ENCODE measurements around the gene NEK6. TPM values are rescaled to one million over a fixed set of nuclear protein-coding genes. Genes with fewer than 3 reads are reported as not detected.

The NEK6 gene
- total and polyA plus RNA-seq, 5 donors from 2014 or later: 3.5 to 17.0 (median 3.7) TPM

DNA sequence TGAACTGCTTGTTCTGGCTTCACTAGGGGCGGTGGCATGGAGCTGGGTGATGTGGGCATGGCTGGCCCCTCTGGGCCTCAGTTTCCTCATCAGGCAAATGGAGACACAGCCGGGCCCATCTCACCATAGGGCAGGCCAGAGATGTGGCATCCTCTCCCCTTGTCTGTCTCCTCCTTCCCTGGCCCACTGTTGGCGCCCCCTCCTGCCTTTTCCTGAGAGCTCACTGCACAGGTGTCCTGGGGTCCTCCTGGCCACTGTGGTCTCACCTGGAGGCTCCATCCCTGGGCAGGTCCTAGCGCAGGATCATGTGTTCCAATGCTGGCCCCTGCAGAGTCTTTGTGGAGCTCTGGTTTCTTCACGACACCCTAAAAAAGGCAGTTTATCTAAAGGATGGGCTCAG lies 53.5 kb downstream of the NEK6 start:
- no peaks in the 10 kb centered on the region for H3K36me3 ChIP-seq (ENCODE audit: control insufficient read depth, insufficient read depth, low read length)
- no peaks in the 10 kb centered on the region for H3K27me3 ChIP-seq (ENCODE audit: control insufficient read depth, insufficient read depth, low read length)
- no peak for ATAC-seq (ENCODE audit: low read depth in 2 of 2)
- DNase-seq: no peak
- Mint-ChIP-seq H3K27ac (no peak overlapping the region), H3K27me3 (no peaks in the 10 kb centered on the region), H3K9me3 (peaks cover 0 to 2% (median 0%) of the 10 kb centered on the region in 7 donors), H3K4me3 (no peak overlapping the region), H3K4me1 (no peaks in the 10 kb centered on the region), H3K36me3 (no peaks in the 10 kb centered on the region)
- H3K27ac ChIP-seq (ENCODE audit: insufficient read depth, low read length, poor library complexity, severe bottlenecking): no peak overlapping the region
- no peaks in the 10 kb centered on the region for H3K9me3 ChIP-seq (ENCODE audit: control insufficient read depth in 2 of 2, low read length in 2 of 2)
- H3K4me3 ChIP-seq (ENCODE audit: low read depth, low read length): no peak overlapping the region
- no peaks in the 10 kb centered on the region for H3K4me1 ChIP-seq (ENCODE audit: control insufficient read depth, insufficient read depth, low read length, poor library complexity, severe bottlenecking)

DNA sequence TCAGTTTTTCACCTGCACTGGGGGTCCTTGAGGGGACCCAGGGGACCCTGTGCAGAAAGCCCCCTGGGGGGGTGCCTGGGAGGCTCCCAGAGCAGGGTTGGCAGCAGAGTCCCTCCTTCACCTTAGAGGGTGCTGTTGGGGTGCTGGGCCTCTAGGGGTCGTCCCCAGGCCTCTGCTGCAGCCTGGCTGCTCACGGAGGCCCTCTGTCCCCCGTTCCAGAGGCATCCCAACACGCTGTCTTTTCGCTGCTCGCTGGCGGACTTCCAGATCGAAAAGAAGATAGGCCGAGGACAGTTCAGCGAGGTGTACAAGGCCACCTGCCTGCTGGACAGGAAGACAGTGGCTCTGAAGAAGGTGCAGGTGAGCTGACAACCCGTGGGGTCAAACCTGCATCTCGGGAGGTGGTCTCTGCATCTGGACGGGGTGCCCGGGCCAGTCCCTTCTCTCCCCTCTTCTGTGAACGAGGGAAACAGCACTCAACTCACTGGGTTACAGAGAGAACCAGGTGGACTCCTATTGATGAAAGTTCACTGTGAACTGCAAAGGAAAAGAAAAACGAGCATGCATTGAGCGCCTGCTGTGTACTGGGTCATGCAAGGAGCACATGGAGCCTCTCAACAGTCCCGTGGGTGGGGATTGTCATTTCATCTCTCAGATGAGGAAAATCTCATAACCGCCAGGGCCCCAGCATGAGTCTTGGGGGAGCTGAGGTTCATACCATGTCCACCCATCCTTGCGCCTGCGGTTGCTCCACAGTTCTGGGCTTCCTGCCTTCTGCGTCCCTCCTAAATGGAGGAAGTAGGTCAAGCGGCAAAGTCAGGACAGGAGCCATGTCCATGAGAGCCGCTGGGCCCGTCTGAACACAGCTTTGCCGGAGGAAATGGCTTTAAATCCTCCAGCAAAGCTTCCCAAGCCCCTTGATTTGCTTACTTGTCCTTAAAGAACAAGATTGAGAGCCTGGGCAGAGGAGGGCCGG lies 54.8 kb downstream of the NEK6 start:
- Histone ChIP-seq H3K4me3 (ENCODE audit: low read depth, low read length) (no peak overlapping the region), H3K27ac (ENCODE audit: insufficient read depth, low read length, poor library complexity, severe bottlenecking) (no peak overlapping the region), H3K27me3 (ENCODE audit: control insufficient read depth, insufficient read depth, low read length) (no peaks in the 10 kb centered on the region), H3K4me1 (ENCODE audit: control insufficient read depth, insufficient read depth, low read length, poor library complexity, severe bottlenecking) (no peaks in the 10 kb centered on the region), H3K9me3 (ENCODE audit: control insufficient read depth in 2 of 2, low read length in 2 of 2) (no peaks in the 10 kb centered on the region), H3K36me3 (ENCODE audit: control insufficient read depth, insufficient read depth, low read length) (peaks cover 3% of the 10 kb centered on the region)
- H3K9me3 Mint-ChIP-seq: peaks cover 0 to 2% (median 0%) of the 10 kb centered on the region in 7 donors
- H3K4me3 Mint-ChIP-seq: no peak overlapping the region
- no peak overlapping the region for H3K27ac Mint-ChIP-seq
- peaks cover 2% of the 10 kb centered on the region for H3K36me3 Mint-ChIP-seq
- no peaks in the 10 kb centered on the region for H3K27me3 Mint-ChIP-seq
- no peak for ATAC-seq (ENCODE audit: low read depth in 2 of 2)
- H3K4me1 Mint-ChIP-seq: no peaks in the 10 kb centered on the region
- DNase-seq: no peak

DNA sequence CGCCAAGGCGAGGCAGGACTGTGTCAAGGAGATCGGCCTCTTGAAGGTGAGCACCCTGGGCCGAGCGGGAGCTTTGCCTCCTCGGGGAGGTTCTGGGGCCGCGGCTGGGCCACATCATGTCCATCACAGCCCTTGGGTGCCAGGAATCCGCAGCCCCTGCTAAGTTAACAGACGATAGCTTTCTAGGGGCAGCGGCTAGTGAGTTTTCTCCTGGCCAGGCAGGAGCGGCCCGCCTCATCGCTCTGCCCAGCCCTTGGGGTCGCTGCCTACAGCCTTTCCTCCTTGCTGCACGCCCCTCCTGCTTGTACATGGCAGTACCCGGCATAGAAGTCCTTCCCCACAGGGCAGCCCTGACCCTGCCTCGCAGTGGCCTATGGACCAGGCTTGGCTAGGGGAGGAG lies 56.2 kb downstream of the NEK6 start:
- no peaks in the 10 kb centered on the region for H3K4me1 Mint-ChIP-seq
- DNase-seq (no peak), ATAC-seq (ENCODE audit: low read depth in 2 of 2) (no peak)
- H3K27me3 Mint-ChIP-seq: no peaks in the 10 kb centered on the region
- Histone ChIP-seq H3K27ac (ENCODE audit: insufficient read depth, low read length, poor library complexity, severe bottlenecking) (no peak overlapping the region), H3K4me1 (ENCODE audit: control insufficient read depth, insufficient read depth, low read length, poor library complexity, severe bottlenecking) (no peaks in the 10 kb centered on the region), H3K36me3 (ENCODE audit: control insufficient read depth, insufficient read depth, low read length) (peaks cover 3% of the 10 kb centered on the region), H3K27me3 (ENCODE audit: control insufficient read depth, insufficient read depth, low read length) (no peaks in the 10 kb centered on the region), H3K9me3 (ENCODE audit: control insufficient read depth in 2 of 2, low read length in 2 of 2) (no peaks in the 10 kb centered on the region), H3K4me3 (ENCODE audit: low read depth, low read length) (no peak overlapping the region)
- peak overlapping the region in 1 of 3 donors; percentile 74 for H3K27ac Mint-ChIP-seq
- no peak overlapping the region for H3K4me3 Mint-ChIP-seq
- H3K36me3 Mint-ChIP-seq: peaks cover 3% of the 10 kb centered on the region
- peaks cover 0 to 2% (median 0%) of the 10 kb centered on the region in 7 donors for H3K9me3 Mint-ChIP-seq

DNA sequence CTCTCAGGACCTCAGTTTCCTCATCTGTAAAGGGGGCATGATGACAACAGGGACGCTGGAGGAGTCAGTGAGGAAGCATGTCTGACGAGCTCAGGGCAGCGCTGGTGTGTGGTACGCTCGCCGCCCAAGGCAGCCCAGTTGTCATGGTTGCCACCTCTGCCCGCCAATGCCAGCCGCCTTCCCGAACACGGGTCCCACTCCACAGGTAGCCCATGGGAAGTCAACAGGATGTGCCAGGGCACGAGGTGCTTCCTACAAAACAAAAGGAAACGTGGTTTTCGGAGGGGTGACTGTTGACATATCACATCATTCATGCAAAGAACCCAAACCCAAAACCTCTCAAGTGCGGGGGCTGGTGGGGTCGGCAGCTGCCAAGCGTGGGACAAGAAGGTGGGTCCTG lies 58.1 kb downstream of the NEK6 start:
- Mint-ChIP-seq H3K36me3 (peaks cover 3% of the 10 kb centered on the region), H3K4me1 (no peaks in the 10 kb centered on the region), H3K9me3 (no peaks in the 10 kb centered on the region), H3K27ac (no peak overlapping the region), H3K27me3 (no peaks in the 10 kb centered on the region), H3K4me3 (no peak overlapping the region)
- no peak for ATAC-seq (ENCODE audit: low read depth in 2 of 2)
- no peak for DNase-seq
- no peak overlapping the region for H3K4me3 ChIP-seq (ENCODE audit: low read depth, low read length)
- H3K27me3 ChIP-seq (ENCODE audit: control insufficient read depth, insufficient read depth, low read length): no peaks in the 10 kb centered on the region
- H3K4me1 ChIP-seq (ENCODE audit: control insufficient read depth, insufficient read depth, low read length, poor library complexity, severe bottlenecking): no peaks in the 10 kb centered on the region
- H3K27ac ChIP-seq (ENCODE audit: insufficient read depth, low read length, poor library complexity, severe bottlenecking): no peak overlapping the region
- H3K9me3 ChIP-seq (ENCODE audit: control insufficient read depth in 2 of 2, low read length in 2 of 2): no peaks in the 10 kb centered on the region
- peaks cover 3% of the 10 kb centered on the region for H3K36me3 ChIP-seq (ENCODE audit: control insufficient read depth, insufficient read depth, low read length)

DNA sequence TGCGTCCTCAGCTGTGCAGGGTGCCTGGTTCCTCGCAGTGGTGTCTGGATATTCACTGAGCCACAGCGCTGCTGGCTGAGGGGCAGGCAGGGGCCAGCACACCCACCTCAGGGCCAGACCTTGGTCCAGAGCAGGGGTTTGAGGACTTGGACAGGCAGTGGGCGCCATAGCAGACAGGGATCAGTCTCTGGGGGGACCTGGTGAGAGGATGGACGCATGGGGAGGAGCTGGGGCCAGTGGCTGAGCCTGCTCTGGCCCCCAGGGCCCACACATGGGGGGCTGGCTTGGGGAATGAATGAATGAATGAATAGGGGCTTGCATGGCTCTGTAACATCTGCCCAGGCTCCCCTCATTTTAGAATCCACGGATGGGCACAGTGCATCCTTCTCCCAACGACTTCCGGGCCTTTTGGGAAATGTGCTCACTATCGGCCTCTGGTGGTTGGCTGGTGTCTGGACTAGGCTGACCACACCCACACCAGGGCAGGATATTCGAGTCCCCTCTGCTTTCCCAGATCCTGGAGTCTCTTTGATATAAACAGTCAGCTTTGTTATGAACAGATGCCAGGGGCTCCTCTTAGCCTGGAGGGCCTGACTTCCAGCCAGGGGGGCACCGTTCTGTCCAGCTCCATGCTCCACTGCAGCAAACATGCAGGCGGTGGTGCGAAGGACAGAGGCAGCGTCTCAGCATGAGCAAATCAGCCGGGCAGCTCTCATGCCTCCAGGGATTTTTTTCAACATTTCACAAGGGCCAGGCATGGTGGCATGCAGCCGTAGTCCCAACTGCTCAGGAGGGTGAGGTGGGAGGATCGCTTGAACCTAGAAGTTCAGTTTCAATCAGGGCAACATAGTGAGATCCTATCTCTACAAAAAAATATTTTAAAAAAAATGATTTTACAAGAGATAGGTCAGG lies 62.6 kb downstream of the NEK6 start:
- H3K27ac ChIP-seq (ENCODE audit: insufficient read depth, low read length, poor library complexity, severe bottlenecking): no peak overlapping the region
- DNase-seq: peak in 2 of 3 donors; percentile 4 to 32
- H3K36me3 Mint-ChIP-seq: peaks cover 3% of the 10 kb centered on the region
- H3K36me3 ChIP-seq (ENCODE audit: control insufficient read depth, insufficient read depth, low read length): peaks cover 3% of the 10 kb centered on the region
- no peak overlapping the region for H3K4me3 ChIP-seq (ENCODE audit: low read depth, low read length)
- ATAC-seq (ENCODE audit: low read depth in 2 of 2): no peak
- H3K9me3 ChIP-seq (ENCODE audit: control insufficient read depth in 2 of 2, low read length in 2 of 2): no peaks in the 10 kb centered on the region
- H3K27me3 ChIP-seq (ENCODE audit: control insufficient read depth, insufficient read depth, low read length): no peaks in the 10 kb centered on the region
- H3K27ac Mint-ChIP-seq: no peak overlapping the region
- H3K9me3 Mint-ChIP-seq: no peaks in the 10 kb centered on the region
- no peaks in the 10 kb centered on the region for H3K4me1 Mint-ChIP-seq
- no peaks in the 10 kb centered on the region for H3K4me1 ChIP-seq (ENCODE audit: control insufficient read depth, insufficient read depth, low read length, poor library complexity, severe bottlenecking)
- H3K27me3 Mint-ChIP-seq: no peaks in the 10 kb centered on the region
- no peak overlapping the region for H3K4me3 Mint-ChIP-seq

DNA sequence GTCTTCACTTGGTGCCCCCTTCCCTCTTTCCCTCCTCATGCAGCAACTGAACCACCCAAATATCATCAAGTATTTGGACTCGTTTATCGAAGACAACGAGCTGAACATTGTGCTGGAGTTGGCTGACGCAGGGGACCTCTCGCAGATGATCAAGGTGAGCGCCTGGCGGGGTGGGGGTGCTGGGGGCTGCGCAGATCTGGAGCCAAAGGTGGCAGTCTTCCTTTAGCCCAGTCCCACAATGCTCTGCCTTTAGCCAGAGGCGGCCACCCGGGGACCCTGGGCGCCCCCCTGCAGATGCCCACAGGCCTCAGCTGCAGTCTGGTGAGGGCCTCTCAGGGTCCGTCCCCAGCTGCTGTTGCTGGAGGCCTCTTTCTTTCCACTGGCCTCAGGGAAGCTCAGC lies 63.7 kb downstream of the NEK6 start:
- peaks cover 3% of the 10 kb centered on the region for H3K36me3 ChIP-seq (ENCODE audit: control insufficient read depth, insufficient read depth, low read length)
- ATAC-seq (ENCODE audit: low read depth in 2 of 2): no peak
- no peak overlapping the region for H3K27ac ChIP-seq (ENCODE audit: insufficient read depth, low read length, poor library complexity, severe bottlenecking)
- no peaks in the 10 kb centered on the region for H3K27me3 ChIP-seq (ENCODE audit: control insufficient read depth, insufficient read depth, low read length)
- no peaks in the 10 kb centered on the region for H3K9me3 ChIP-seq (ENCODE audit: control insufficient read depth in 2 of 2, low read length in 2 of 2)
- H3K9me3 Mint-ChIP-seq: no peaks in the 10 kb centered on the region
- no peaks in the 10 kb centered on the region for H3K4me1 Mint-ChIP-seq
- no peak overlapping the region for H3K4me3 Mint-ChIP-seq
- no peaks in the 10 kb centered on the region for H3K4me1 ChIP-seq (ENCODE audit: control insufficient read depth, insufficient read depth, low read length, poor library complexity, severe bottlenecking)
- peaks cover 3% of the 10 kb centered on the region for H3K36me3 Mint-ChIP-seq
- H3K27ac Mint-ChIP-seq: no peak overlapping the region
- H3K27me3 Mint-ChIP-seq: no peaks in the 10 kb centered on the region
- H3K4me3 ChIP-seq (ENCODE audit: low read depth, low read length): no peak overlapping the region
- no peak for DNase-seq

DNA sequence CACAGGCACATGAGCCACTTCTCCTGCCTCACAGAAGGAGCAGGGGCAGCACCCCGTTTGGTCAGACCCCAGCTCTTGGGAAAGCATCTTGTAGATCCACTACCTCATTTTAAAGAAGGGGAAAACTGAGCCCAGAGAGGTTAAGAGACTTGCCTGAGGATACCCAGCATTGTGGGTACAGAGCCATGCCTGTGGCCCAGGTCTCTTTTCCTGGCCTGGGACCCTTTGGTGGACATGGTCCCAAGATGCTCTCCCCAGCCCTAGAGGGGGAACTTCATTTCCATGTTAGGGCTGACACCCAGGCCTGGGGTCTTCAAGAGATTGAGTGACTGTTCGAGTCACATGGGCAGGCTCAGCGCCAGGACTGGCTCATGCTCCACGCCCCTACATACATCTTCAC lies 64.2 kb downstream of the NEK6 start:
- no peak for DNase-seq
- Mint-ChIP-seq H3K36me3 (peaks cover 3% of the 10 kb centered on the region), H3K27ac (no peak overlapping the region), H3K27me3 (no peaks in the 10 kb centered on the region), H3K4me3 (no peak overlapping the region), H3K4me1 (no peaks in the 10 kb centered on the region), H3K9me3 (no peaks in the 10 kb centered on the region)
- H3K27ac ChIP-seq (ENCODE audit: insufficient read depth, low read length, poor library complexity, severe bottlenecking): no peak overlapping the region
- H3K36me3 ChIP-seq (ENCODE audit: control insufficient read depth, insufficient read depth, low read length): no peaks in the 10 kb centered on the region
- H3K27me3 ChIP-seq (ENCODE audit: control insufficient read depth, insufficient read depth, low read length): no peaks in the 10 kb centered on the region
- H3K4me3 ChIP-seq (ENCODE audit: low read depth, low read length): no peak overlapping the region
- no peaks in the 10 kb centered on the region for H3K4me1 ChIP-seq (ENCODE audit: control insufficient read depth, insufficient read depth, low read length, poor library complexity, severe bottlenecking)
- ATAC-seq (ENCODE audit: low read depth in 2 of 2): no peak
- H3K9me3 ChIP-seq (ENCODE audit: control insufficient read depth in 2 of 2, low read length in 2 of 2): no peaks in the 10 kb centered on the region
